IMR-90 (cell line): ENCODE results near the gene EIF1. TPM values are rescaled to one million over a fixed set of nuclear protein-coding genes. Genes with fewer than 3 reads are reported as not detected.

Experiments
- ATAC-seq: fragments of 200-7000 bp; cut with Tn5 transposase; 2 replicates; pipeline ENCODE4 v1.9.1; 2020; ENCODE audit warnings: low read depth, mild to moderate bottlenecking, moderate library complexity
- BruUV-seq: library from RNA; stranded (reverse); fragments of 400-500 nt; replicated peaks from 2 replicates; lab custom pipeline; 2021; lab: Mats Ljungman, UMichigan
- CTCF ChIA-PET: fragments of 300-600 bp; formaldehyde crosslinking; extraction: SDS; loops from one replicate; lab custom pipeline; 2021; ENCODE audit warnings: antibody characterized with exemption; lab: Yijun Ruan, JAX
- POLR2A ChIA-PET: fragments of 300-600 bp; sonication (Branson Sonifier 250); formaldehyde crosslinking; loops from one replicate; lab custom pipeline; 2022; ENCODE audit warnings: antibody characterized with exemption; ENCODE audit not compliant: unreplicated experiment; lab: Charles Lee
- DNase-seq: peaks from one replicate; pipeline ENCODE4 v3.0.0; 2013
- H2AFZ ChIP-seq: replicated peaks from 2 replicates; pipeline ENCODE3; 2013; ENCODE audit warnings: low read length, mild to moderate bottlenecking; ENCODE audit not compliant: poor library complexity
- H2AK5ac ChIP-seq: 2 replicates; pipeline ENCODE4 v1.6.1; 2013; ENCODE audit warnings: low read depth, low read length, inconsistent platforms
- H2AK9ac ChIP-seq: replicated peaks from 2 replicates; pipeline ENCODE3; 2013; ENCODE audit warnings: mild to moderate bottlenecking, low read depth, low read length, moderate library complexity; ENCODE audit not compliant: poor library complexity
- H2BK120ac ChIP-seq: 2 replicates; pipeline ENCODE4 v1.6.1; 2013; ENCODE audit warnings: low read depth, low read length, inconsistent platforms
- H2BK15ac ChIP-seq: 3 replicates; pipeline ENCODE4 v1.6.1; 2013; ENCODE audit warnings: low read depth, low read length, inconsistent platforms
- H2BK20ac ChIP-seq: 2 replicates; pipeline ENCODE4 v1.6.1; 2013; ENCODE audit warnings: low read depth, mild to moderate bottlenecking, inconsistent platforms, low read length, moderate library complexity
- H2BK5ac ChIP-seq: 2 replicates; pipeline ENCODE4 v1.6.1; 2013; ENCODE audit warnings: mild to moderate bottlenecking, low read depth, low read length, inconsistent platforms; ENCODE audit not compliant: poor library complexity, severe bottlenecking
- H3K14ac ChIP-seq: replicated peaks from 2 replicates; pipeline ENCODE4 v1.6.1; 2013; ENCODE audit warnings: low read depth, low read length, inconsistent platforms
- H3K18ac ChIP-seq: 2 replicates; pipeline ENCODE4 v1.6.1; 2013; ENCODE audit warnings: low read depth, low read length, control low read depth
- H3K23ac ChIP-seq: 2 replicates; pipeline ENCODE4 v1.6.1; 2013; ENCODE audit warnings: low read depth, low read length, inconsistent platforms
- H3K27ac ChIP-seq: 2 replicates; pipeline ENCODE4 v1.5.1; 2013; ENCODE audit warnings: mild to moderate bottlenecking, control low read depth, low read length; ENCODE audit not compliant: insufficient read depth
- H3K27me3 ChIP-seq: 2 replicates; pipeline ENCODE4 v1.6.1; 2013; ENCODE audit warnings: low read length; ENCODE audit not compliant: control insufficient read depth, insufficient read depth
- H3K36me3 ChIP-seq: 2 replicates; pipeline ENCODE4 v1.6.1; 2013; ENCODE audit warnings: low read length, mixed read lengths; ENCODE audit not compliant: control insufficient read depth, insufficient read depth
- H3K4ac ChIP-seq: 2 replicates; pipeline ENCODE4 v1.6.1; 2013; ENCODE audit warnings: low read depth, low read length, inconsistent platforms
- H3K4me1 ChIP-seq: 2 replicates; pipeline ENCODE4 v1.6.1; 2013; ENCODE audit warnings: low read length, mixed read lengths; ENCODE audit not compliant: control insufficient read depth, insufficient read depth
- H3K4me2 ChIP-seq: 2 replicates; pipeline ENCODE4 v1.6.1; 2013; ENCODE audit warnings: low read depth, mild to moderate bottlenecking, control low read depth, low read length, moderate library complexity
- H3K4me3 ChIP-seq: 2 replicates; pipeline ENCODE4 v1.5.1; 2013; ENCODE audit warnings: low read depth, mild to moderate bottlenecking, control low read depth, low read length, moderate library complexity; ENCODE audit not compliant: insufficient read depth
- H3K56ac ChIP-seq: 2 replicates; pipeline ENCODE4 v1.6.1; 2013; ENCODE audit warnings: low read length, inconsistent platforms; ENCODE audit not compliant: insufficient read depth; ENCODE audit errors: extremely low read depth
- H3K79me1 ChIP-seq, 2 experiments: 2 replicates each; pipeline ENCODE4 v1.6.1; 2013; ENCODE audit warnings: low read length in 2 of 2, inconsistent platforms in 1 of 2, low read depth in 1 of 2
- H3K9ac ChIP-seq: 2 replicates; pipeline ENCODE4 v1.6.1; 2013; ENCODE audit warnings: low read depth, low read length, control low read depth
- H3K9me1 ChIP-seq: 2 replicates; pipeline ENCODE4 v1.6.1; 2013; ENCODE audit warnings: low read length, inconsistent platforms; ENCODE audit not compliant: insufficient read depth
- H3K9me3 ChIP-seq: 2 replicates; pipeline ENCODE4 v1.6.1; 2013; ENCODE audit warnings: low read length; ENCODE audit not compliant: control insufficient read depth, insufficient read depth
- H4K20me1 ChIP-seq: 2 replicates; pipeline ENCODE4 v1.6.1; 2013; ENCODE audit warnings: low read length, inconsistent platforms; ENCODE audit not compliant: insufficient read depth
- H4K5ac ChIP-seq: 2 replicates; pipeline ENCODE4 v1.6.1; 2013; ENCODE audit warnings: mild to moderate bottlenecking, low read depth, low read length, control low read depth
- H4K8ac ChIP-seq, 2 experiments: 2 replicates each; pipeline ENCODE4 v1.6.1; 2013; ENCODE audit warnings: low read depth in 2 of 2, low read length in 2 of 2, control low read depth in 1 of 2, inconsistent platforms in 1 of 2
- H4K91ac ChIP-seq: 2 replicates; pipeline ENCODE4 v1.6.1; 2013; ENCODE audit warnings: low read depth, low read length, inconsistent platforms; ENCODE audit not compliant: insufficient read depth
- CEBPB ChIP-seq: IDR thresholded peaks from 2 replicates; pipeline ENCODE4 v1.6.1; 2012; ENCODE audit warnings: low read depth, low read length, improper control_type of control experiment
- CHD1 ChIP-seq: IDR thresholded peaks from 2 replicates; pipeline ENCODE4 v1.6.1; 2012; ENCODE audit warnings: low read depth, low read length, improper control_type of control experiment
- MAFK ChIP-seq: IDR thresholded peaks from 2 replicates; pipeline ENCODE4 v1.6.1; 2012; ENCODE audit warnings: low read depth, low read length, improper control_type of control experiment
- SMC3 ChIP-seq: fragments of 150-350 bp; IDR thresholded peaks from 2 replicates; pipeline ENCODE4 v1.6.1; 2016; ENCODE audit warnings: low read depth, mild to moderate bottlenecking, antibody characterized with exemption, low read length, moderate library complexity
- WGBS, 2 experiments: methylation state at CpG; one replicate each; pipeline versions ENCODE4 v1.1.5 to v1.1.7; 2013; ENCODE audit warnings: missing lambda C conversion rate in 2 of 2; ENCODE audit not compliant: insufficient read length in 1 of 2; ENCODE audit errors: extremely low coverage in 2 of 2; 5-methylcytosine and 5-hydroxymethylcytosine counted together
- dilution Hi-C: fragments of 300-500 bp; cut with HindIII; formaldehyde crosslinking; loops from one replicate; pipeline ENCODE4 v1.14.3; 2018; ENCODE audit warnings: low sequenced_read_pairs; ENCODE audit not compliant: unreplicated experiment
- in situ Hi-C: fragments of 300-500 bp; cut with MboI; formaldehyde crosslinking; loops from 3 replicates; pipeline ENCODE4 v1.14.3; 2019; ENCODE audit warnings: low sequenced_read_pairs, inconsistent platforms, mixed read lengths
- intact Hi-C: fragments of 100-400 bp; cut with micrococcal nuclease; formaldehyde crosslinking; loops from 2 replicates; pipeline ENCODE4 v1.10.0; 2022
- polyA plus RNA-seq, 3 experiments: library from polyadenylated mRNA; depleted of rRNA; stranded (reverse); fragments of >200 nt; gene quantifications; 2 replicates each; pipeline ENCODE4 v1.2.3, GENCODE V29; 2012; ENCODE audit warnings: low replicate concordance in 1 of 3
- total RNA-seq: library from RNA; depleted of rRNA; stranded (reverse); fragments of >200 nt; gene quantifications from 2 replicates; pipeline ENCODE4 v1.2.3, GENCODE V29; 2012

Gene EIF1
- total and polyA plus RNA-seq, 2 of the 4 experiments (the other 2 are of a cell fraction) = 89.4 to 381 TPM

DNA sequence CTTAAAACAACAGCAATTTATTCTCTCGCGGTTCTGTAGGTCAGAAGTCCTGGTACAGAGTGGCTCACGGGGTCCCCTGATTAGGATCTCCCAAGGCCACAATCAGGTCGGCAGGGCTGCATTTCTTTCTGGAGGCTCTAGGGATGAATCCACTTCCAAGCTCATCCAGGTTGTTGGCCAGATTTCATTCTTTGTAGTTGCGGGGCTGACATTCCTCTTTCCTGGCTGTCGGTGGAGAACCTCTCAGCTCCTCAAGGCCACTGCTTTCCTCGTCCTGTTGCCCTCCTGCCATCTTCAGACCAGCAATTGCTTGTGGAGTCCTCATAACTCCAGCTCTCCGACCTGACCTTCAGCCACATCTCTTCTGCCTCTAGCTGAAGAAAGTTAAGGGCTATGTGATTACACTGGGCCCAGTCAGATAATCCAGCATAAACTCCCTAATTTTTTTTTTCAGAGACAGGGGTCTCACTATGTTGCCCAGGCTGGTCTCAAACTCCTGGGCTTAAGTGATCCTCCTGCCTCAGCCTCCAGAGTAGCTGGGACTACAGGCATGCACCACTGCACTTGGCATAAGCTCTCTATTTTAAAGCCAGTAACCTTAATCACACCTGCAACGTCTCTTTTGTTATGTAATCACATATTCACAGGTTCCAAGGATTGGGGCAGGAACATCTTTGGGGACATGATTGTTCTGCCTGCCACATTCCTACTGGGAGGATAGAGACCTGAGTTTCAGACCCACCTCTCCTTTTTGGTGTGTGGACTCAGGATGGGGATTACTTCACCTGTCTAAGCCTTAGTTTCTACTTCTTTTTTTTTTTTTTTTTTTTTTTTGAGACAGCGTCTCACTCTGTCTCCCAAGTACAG is 19.4 kb downstream of the EIF1 start:
- Histone ChIP-seq H3K79me1 (no peaks in the 10 kb centered on the region), H3K23ac (no peak overlapping the region), H4K91ac (no peak overlapping the region), H2AFZ (no peak overlapping the region), H3K4me2 (no peak overlapping the region), H3K18ac (no peak overlapping the region), H3K4ac (no peak overlapping the region), H3K9me1 (peaks cover 5% of the 10 kb centered on the region; the same call in 1 of the 2 replicates), H2AK5ac (no peak overlapping the region; the same call in 1 of the 2 replicates), H2BK15ac (no peak overlapping the region), H3K4me3 (no peak overlapping the region), H3K27me3 (peaks cover 9% of the 10 kb centered on the region; the same call in 1 of the 2 replicates), H3K14ac (no peak overlapping the region), H3K56ac (no peak overlapping the region), H3K27ac (no peak overlapping the region), H2BK20ac (no peak overlapping the region), H3K9ac (no peak overlapping the region), H2BK5ac (no peak overlapping the region), H2BK120ac (no peak overlapping the region), H4K5ac (no peak overlapping the region), H2AK9ac (no peak overlapping the region), H3K36me3 (no peaks in the 10 kb centered on the region), H3K4me1 (peaks cover 4% of the 10 kb centered on the region; the same call in 1 of the 2 replicates), H4K8ac (no peak overlapping the region), H4K20me1 (no peaks in the 10 kb centered on the region), H3K9me3 (no peaks in the 10 kb centered on the region)
- dilution Hi-C loops (no loop called here), in situ Hi-C loops (no loop called here), intact Hi-C loops (no loop called here)
- ATAC-seq (no peak), DNase-seq (no peak)
- TF ChIP-seq CEBPB (no peak), MAFK (no peak), SMC3 (no peak), CHD1 (no peak)
- POLR2A ChIA-PET = interaction anchor here (0.6 to 1.1 kb wide), 3 partner anchors 14 to 129 kb away, joined by 3 to 12 read pairs (median 5); no protein-coding TSS in a partner anchor
- 74% methylated on average over 4 of the region's 10 CpGs; no CpG with 5 or more reads in 1 of the 2 experiments for whole genome bisulfite sequencing, 2 experiments
- CTCF ChIA-PET = no interaction called here
- no TSS peak for BruUV-seq
